Stimulated activated CD4-positive, alpha-beta T cell treated with anti-CD3 and anti-CD28 coated beads, Interleukin-15, amount 100 ng/mL, for 24 hours (primary cell): Measurements from ENCODE around the gene IL22RA2.

Source experiments
- DNase-seq: peaks from one replicate; pipeline ENCODE4 v3.0.0-alpha.2; 2020

IL22RA2 gene

DNA sequence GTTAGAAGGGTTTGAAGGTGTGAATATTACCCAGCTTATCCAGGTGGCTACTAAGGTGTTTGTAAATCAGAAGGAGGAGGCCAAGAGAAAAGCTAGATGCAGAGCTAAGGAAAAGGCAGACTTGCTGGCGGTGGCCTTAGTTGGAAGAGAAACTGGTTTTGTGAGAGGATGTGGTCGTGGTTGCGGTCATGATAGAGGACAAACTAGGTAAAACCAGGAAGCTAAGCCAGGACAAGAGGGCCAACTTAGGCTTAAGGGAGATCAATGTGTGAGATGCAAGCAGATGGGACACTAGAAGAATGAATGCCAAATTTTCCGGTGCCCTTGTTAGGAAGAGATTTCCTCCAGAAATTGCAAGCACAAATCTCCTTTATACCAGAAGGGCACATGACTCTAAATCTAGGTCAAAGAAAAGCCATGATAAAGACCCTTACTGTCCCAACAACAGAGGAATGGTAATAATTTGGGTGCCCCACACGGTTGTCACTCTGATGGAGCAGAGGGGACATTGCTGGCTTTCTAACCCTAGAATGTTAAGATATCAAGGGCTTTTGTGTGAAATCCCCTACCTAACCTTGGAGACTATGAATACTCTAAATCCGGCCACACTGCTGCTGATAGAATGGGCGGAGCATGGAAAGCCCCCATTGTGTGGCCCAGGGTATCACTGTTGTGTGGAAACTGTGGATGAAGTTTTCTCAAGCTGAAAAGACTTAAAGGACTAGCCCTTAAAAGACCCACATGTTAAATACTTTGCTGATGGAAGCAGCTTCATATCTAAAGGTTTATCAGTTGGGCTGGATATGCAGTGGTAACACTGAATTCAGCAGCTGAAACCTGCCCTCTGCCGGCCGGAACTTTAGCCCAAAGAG lies 7.8 kb downstream of the IL22RA2 start:
- peak; percentile 31 for DNase-seq

DNA sequence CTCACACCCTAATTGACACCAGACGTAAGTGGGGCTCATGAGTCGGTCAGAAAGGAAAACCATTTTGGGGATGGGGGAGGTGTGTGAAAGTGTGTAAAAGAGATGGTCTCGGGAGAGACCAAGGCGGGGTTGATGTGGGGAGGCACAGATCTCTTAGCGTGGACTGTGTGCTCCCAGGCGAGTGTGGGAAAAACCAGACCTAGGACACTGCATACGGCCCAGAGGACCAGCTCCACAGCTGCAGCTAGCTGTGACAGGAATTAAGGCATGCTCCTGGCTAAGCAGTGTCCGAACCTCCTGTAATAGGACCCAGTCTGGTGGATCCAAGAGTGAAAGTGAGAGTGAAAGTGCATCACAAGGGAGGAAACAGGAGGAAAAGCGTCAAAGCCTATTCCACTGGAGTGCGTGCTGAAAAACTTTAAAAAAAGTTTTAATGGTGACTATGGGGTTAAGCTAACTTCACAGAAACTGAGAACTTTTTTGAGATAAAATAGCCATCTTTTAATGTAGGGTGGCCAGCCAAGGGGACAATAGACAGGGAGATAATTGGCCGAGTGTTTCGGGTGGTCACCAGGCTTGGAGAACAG lies 9.6 kb downstream of the IL22RA2 start:
- no peak for DNase-seq

DNA sequence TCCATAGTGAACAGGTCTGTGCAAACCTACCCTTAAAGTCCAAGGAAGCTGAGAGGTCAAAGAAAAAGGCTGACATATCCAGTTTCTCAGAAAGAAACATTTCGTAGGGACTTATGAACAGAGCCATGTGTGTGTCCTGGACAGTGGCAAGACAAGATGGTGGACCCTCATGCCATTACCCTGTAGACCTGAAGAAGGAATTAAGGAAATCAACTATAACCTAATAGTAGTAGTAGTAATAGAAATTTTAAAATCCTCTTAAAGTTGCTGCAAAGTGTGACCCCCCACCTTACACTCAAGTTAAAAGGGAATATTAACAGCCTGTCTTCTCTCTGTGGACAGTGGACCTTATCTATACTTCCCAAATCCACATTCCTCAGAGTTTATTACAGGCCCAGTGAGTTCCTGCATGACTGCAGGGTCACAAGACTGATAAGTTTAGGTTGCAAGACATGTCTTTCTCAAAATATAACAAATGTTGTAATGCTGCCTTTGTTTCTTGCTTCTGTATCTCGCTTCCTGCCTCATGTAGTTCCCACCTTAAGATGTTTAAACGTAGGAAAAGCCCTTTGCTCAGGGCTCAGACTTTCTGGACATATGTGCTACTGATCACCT lies 10.6 kb downstream of the IL22RA2 start:
- no peak for DNase-seq

DNA sequence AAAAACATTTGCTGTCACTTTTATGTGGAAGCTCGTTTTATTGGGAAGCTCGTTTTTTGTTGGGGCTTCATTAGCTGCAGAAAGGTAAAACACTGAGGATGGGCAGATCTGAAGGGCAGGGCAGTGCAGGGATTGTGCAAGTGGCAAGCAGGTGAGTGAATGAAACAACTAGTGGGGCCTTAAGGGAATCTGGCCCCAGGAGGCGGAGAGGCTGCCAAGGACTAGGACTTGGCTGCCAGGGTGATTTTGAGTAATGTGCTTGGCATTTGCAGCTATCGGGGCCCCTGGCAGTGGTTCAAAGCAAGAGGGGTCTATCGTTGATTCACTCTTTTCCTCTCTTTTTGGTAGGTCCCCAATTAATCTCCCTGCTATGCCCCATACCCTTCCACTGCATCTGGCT lies 11.5 kb downstream of the IL22RA2 start:
- no peak for DNase-seq

DNA sequence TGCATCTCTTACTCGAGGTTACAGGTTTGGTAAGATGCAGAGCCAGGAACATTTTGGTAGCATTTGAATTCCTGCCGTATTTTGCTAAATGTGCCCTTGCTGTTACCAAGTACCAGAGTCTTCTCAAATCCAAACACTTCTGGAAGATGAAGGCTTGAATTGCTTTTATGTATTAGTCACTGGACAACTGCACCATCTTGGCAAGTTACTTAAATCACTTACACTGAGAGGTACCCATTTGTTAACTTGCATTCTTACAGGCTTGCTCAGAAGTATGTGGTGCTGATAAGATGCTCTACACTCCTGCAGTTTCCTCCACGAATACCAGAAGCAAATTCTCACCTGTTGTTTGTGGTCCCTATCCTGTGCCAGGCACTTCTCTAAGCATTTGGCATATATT lies 12.7 kb downstream of the IL22RA2 start:
- no peak for DNase-seq

DNA sequence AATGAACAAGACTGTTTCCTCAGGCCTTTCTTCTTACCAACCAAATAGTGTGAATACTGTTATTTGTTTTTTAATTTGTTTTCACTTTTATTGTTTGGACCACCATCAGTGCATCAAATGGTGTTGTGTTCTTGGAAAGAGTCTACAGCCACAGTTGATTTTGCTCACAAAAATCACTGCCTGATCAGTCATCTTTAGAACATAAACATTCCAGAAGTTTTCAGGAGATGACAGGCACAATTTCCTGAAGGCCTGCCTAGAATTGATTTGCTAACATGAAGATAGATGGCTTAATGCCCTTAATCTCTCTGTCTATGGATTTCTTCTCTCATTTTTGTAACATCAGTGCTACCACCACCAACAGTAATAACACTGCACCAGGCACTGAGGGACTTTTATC lies 13.5 kb downstream of the IL22RA2 start:
- no peak for DNase-seq

DNA sequence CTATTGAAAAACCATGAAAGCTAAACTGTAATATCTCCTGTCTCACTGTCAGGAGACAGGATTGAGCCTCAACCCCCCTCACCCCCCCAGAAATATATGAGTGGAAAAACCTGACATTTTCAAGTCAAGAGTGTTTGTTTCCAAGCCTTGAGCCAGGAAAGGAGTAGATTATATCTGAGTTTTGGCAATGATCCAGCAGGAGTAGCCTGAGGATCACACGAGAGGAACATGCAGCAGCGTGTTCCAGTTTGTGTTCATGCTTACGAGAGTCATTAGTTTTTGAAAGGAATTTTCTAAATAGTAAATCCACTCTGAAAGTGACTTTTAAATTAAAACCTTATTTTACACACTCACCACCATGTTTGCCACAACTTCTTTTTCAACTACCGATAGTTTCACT lies 15.8 kb downstream of the IL22RA2 start:
- no peak for DNase-seq

DNA sequence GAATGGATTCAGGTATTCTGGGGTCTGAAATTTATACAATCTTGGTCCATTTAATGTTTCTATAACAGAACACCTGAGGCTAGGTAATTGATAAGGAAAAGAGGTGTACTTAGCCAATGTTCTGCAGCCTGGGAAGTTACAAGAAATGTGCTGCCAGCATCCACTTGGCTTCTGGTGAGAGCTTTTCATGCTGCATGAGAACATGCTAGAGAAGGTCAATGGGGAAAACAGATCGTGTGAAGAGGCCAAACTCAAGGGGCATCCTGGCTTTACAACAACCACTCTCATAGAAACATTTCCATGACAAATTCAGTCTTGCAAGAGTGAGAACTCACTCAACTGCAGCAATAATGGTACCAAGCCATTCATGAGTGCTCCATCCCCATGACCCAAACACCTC lies 16.8 kb downstream of the IL22RA2 start:
- DNase-seq, result no peak

DNA sequence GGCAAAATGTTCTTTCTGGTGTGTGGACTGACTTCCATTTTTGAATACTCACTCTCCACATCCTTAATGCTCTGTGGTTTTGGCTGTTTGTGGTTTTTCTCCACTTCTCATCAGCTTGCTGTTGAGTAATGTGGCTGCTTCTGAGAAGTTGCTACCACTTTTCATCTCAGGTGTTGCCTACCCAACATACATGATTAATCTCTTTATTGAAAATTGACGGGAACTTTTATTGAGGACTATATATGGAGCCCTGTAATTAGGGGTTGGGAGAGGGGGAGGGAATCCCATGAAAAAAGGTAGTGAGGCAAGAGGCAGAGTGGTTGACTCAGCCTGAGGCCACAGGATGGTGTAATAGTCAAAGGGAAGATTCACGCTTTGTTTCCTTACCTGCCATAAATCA lies 17.6 kb downstream of the IL22RA2 start:
- DNase-seq, result peak; percentile 41

DNA sequence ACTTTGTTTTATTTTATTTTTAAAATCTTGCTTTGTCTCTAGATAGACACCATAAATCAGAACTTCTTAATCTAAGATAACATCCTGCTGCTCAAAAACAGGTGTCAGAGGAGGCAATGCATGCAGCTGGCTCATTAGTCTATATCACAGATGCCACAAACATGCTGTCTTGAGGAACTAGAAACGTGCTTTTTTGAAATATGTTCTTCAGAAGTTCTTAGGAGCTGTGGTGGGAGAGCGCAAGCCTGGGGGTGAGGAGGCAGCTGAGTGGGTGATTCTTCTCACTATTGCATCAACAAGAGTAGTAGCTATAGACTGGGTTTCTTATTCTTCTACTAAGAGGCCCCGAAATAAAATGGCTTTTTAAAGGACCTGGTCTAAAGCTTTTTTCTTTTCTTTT lies 23.4 kb downstream of the IL22RA2 start:
- DNase-seq, result no peak

DNA sequence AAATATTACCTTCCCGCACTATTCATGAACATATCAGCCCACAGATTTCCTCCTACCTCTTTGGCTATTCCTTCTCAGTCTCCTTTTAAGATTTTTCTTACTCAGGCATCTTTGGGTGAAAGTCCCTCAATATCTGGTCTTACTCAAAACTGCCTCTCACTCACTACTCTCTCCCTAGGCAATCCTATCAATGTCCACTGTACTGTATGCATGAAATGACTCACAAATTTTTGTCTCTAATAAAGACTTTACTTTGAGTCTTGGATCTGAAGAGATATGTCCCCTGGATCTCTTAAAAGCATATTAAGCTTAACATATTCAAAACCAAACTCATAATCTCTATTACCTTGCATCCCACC lies 24.4 kb downstream of the IL22RA2 start:
- no peak for DNase-seq

DNA sequence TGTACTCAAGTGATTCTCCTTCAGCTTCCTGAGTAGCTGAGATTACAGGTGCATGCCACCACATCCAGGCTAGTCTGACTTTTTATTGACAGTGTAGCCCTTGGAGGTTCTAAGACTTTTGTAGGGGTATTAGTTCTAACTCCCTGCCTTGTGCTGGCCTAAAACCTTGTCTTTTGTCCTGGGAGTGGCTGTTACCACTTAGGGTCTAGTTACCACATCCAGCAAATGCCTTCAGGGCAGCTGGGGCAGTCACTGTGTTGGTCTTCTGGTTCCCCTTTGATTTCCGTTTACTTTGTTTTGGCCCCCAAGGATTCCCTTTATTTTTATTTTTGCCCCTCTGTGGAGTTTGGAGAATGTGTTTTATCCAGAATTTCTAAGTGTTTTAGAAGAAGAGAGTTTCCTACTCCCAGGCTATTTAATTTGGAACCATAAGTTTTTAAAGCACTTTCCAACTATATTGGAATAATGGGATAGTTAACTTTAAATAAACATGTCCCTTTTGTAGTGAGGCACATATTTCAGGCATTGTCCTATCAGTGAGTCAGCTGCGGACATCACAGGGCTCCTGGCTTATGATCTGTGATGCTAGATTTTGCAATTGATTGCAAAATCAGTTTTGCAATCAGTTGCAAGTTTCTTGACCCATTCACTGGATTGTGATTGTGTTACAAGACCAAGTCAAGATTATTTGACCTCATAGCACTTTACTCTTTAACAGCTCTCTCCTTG lies 25.0 kb downstream of the IL22RA2 start:
- DNase-seq, result no peak

DNA sequence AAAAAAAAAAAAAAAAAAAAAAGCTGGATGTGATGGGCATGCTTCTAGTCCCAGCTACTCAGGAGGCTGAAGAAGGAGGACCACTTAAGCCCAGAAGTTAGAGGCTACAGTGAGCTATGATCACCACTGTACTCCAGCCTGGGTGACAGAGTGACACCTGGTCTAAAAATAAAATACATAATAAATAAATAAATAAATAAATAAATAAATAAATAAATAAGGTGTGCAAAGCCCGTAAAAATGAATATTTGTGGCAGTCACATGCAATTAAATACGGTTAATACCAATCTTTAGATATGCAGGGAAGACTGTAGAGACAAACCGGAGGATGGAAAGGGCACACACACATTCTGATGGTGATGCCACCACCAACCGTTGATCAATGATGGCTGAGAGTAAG lies 26.2 kb downstream of the IL22RA2 start:
- DNase-seq, result no peak

DNA sequence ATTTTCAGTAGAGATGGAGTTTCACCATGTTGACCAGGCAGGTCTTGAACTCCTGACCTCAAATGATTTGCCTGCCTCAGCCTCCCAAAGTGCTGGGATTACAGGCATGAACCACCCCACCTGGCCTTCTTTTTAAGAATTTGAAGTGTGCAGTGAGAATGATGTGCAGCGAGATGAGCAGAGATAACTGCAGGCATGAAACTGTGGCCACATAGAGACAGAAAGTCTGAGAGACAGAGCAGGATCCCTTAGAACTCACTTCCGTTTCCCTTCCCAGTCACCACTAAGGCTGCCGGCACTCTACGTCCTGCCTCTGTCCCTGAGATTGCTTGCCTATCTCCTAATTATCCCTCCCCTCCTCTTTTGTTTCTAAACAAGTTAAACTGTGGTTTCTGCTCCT lies 27.2 kb downstream of the IL22RA2 start:
- DNase-seq, result no peak

DNA sequence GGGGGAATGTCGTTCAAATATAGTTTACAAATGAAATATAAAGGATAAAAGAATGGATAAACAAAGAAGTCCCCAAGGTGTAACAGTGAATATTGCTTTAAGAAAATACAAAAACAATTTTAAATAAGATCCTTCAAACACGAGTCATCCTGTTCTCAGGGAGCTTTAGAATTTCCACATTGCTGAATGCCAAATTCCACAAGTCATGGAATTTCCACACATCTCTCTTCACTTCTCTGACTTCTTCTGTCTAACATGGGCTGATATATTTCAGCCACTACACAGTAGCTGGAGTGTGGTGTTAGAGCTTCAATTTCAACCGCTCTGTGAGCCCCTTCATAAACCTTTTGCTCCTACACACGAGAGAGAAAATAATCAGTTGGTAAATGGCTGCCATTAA lies 28.0 kb downstream of the IL22RA2 start:
- no peak for DNase-seq

DNA sequence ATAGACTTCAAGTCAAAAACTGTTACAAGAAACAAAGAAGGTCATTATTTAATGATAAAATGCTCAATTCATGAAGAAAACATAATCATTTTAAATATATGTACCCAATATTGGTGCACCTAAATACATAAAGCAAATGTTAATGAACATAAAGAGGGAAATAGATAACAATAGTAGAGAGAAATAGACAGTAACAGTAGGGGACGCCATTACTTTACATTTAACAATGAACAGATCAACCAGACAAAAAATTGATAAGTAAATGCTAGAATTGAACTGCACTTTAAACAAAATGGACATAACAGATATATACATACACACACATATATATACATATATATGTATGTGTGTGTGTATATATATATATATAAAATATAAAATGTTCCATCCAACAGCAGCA lies 37.4 kb downstream of the IL22RA2 start:
- DNase-seq, result no peak

DNA sequence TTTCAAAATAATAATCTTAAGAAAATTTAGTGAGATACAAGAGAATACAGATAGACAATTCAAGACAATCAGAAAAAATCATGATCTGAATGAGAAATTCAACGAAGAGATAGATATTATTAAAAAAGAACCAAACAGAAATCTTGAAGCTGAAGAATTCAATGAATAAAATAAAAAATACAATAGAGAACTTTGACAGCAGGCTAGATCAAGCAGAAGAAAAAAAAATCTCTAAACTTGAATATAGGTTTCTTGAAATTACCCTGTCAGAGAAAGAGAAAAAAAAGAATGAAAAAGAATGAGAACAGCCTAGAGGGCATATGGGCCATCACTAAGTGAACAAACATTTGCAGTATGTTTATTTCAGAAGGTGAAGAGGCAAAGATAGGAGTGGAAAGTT lies 39.0 kb downstream of the IL22RA2 start:
- DNase-seq, result no peak

DNA sequence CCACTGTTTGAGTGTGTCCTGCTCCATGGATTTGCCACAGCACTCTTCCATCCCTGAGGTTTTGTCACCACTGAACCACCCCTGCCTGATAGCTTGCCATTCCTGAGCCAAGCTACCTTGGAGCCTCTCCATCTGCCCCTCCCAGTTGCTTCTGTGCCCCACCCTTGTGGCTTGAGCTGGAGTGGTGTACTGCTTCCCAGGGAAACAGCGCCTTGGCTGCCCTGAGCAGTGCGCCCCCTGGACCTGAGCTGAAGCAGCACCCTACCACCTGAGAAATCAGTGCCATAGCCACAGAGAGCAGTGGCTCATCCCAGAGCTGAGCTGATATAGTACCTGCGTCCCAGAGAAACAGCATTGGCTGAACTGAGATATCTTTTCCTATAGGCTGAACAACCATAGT lies 40.3 kb downstream of the IL22RA2 start:
- no peak for DNase-seq

DNA sequence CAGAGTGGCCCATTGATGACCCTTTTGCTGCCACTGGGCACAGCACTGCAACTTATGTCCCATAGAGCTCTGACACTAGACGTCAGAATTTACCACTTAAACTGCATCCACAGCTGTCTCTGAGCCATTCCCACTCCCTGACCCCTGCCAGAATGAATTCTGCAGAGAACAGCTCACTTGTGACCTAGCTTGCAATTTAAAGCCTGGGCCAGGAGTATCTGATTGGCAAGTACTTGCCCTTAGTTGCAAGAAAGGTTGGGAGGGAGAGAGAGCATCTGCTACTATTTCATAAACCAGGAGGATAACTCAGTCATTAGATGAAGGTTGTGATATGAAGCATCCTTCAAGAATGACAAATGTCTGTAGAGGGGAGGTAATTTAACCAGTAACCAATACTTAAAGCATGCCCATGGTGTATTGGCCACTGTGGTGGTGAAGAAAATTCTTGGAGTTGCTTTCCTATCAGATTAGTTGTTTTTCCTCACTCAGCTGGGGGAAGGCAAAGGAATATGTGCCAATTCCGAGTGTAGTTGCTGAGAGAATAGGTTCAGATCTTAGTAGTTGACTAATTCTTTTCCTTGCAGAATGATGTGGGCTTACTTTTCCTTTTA lies 46.5 kb downstream of the IL22RA2 start:
- no peak for DNase-seq

DNA sequence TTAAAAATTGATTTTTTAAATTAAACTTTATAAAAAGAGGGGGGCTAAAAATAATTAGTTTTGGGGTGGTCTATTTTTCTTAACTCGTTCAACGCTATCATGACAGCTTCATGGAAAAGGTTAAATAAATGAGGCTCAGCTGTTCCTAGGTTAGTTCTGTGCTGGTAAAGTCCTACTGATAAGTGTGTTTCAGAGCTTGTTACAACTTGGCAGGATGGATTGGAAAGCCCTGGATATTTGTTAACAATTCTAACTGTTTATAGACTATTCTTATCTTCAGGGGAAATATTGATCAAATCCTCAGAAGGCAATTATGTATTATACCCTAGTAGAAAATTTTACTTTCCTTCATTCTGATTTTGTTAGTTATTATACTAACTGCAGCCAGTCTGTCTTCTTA lies 50.4 kb downstream of the IL22RA2 start:
- no peak for DNase-seq

DNA sequence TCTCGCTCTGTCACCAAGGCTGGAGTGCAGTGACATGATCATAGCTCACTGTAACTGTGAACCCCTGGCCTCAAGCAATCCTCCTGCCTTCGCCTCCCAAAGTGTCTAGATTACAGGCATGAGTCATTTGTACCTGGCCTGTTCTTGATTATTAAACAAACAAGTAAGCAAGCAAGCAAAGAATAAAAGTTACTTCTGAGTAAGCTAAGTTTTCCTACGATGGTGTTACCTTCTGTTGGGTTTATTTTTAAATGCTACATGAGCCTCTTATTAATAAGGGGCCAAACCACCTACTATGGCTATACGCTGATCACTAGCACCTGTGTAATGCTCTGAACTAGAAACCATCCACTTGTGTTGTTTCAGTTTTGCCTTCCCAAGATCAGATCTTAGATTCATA lies 50.8 kb downstream of the IL22RA2 start:
- DNase-seq, result no peak

DNA sequence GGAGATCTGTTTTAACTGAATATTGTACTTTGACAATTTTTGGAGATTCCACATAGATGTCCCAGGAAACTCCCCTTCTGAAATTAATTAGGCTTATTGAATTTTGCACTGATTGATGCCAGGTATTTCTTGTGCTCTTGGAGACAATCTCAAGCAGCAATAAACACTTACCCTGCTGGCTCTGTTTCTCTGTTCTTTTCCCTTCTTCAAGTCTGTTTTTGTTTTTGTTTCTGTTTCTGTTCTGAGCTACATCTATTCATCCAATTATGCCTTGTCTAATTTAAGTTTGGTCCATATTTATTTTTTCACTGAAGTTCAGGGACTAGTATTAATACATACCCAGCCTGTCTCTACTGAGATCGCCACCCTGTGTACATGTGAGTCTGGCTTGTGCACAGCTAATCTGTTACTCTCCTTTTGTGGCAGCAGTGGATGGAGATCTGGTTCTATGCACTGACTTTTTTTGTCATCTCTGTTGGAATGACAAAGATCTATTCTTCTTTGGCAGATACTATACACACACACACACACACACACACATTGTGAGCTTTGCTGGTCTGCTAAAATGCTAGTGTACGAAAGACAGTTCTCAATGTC lies 51.9 kb downstream of the IL22RA2 start:
- no peak for DNase-seq

DNA sequence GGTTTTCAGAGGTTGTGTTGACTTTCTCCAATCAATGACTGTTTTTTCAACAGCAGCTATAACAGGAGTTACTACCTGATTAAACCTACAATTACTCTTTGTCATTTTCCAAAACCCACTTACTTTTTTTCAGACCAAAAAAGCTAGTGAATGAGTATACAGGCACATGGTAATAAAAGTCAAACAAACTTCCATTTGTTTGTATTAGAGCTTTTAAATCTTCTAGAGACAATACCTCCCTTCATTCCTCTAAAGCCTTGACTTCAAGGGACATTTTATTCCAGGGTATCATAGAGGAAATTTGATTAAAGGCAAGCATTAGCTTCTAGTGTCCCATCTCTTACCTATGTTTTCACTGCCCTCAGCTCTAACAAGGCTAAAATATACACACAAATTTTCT lies 52.7 kb downstream of the IL22RA2 start:
- no peak for DNase-seq
